Breast epithelium (tissue), 4 donors: ENCODE data around the gene ATP5PF. TPM values are rescaled to one million over a fixed set of nuclear protein-coding genes. Genes with fewer than 3 reads are reported as not detected.
A peak's percentile ranks its signal among the peaks of the same experiment; 100 is the strongest.
"Not testable (repeated sequence)": the region's sequence is repeated elsewhere in the genome, so short reads cannot be mapped to it uniquely, and the experiment has no call there.

Source experiments
- DNase-seq, 2 donors: peaks; one replicate each; pipeline ENCODE4 v3.0.0-alpha.2; 2019; ENCODE audit warnings: low spot score in 2 of 2
- H3K27ac ChIP-seq, 2 donors: fragments of 200-600 bp; sonication (generic) in 1 of 2; one replicate each; pipeline ENCODE4 v1.5.1; 2016 to 2019; ENCODE audit warnings: mild to moderate bottlenecking in 1 of 2
- H3K27me3 ChIP-seq, 2 donors: fragments of 200-600 bp; sonication (generic) in 1 of 2; one replicate each; pipeline versions ENCODE4 v1.5.1 to v1.6.0; 2017 to 2019; ENCODE audit warnings: control low read depth in 1 of 2, mild to moderate bottlenecking in 1 of 2
- H3K36me3 ChIP-seq: fragments of 200-600 bp; one replicate; pipeline ENCODE4 v1.5.1; 2019
- H3K4me1 ChIP-seq, 2 donors: fragments of 200-600 bp; sonication (generic); one replicate each; pipeline ENCODE4 v1.5.1; 2016 to 2019; ENCODE audit warnings: control low read depth in 1 of 2
- H3K4me3 ChIP-seq, 3 donors: fragments of 200-600 bp; sonication (generic); 1 replicate in 2 of 3; 2 replicates in 1 of 3; pipeline ENCODE4 v1.5.1; 2016 to 2019; ENCODE audit warnings: mild to moderate bottlenecking in 3 of 3, moderate library complexity in 2 of 3
- H3K9me3 ChIP-seq, 2 donors: fragments of 200-600 bp; sonication (generic) in 1 of 2; one replicate each; pipeline ENCODE4 v1.5.1; 2016 to 2019; ENCODE audit warnings: control low read depth in 1 of 2
- CTCF ChIP-seq, 3 donors: fragments of 450-650 bp; IDR thresholded peaks; one replicate each; pipeline ENCODE4 v1.5.1; 2016 to 2017; ENCODE audit warnings: antibody characterized with exemption in 3 of 3, mild to moderate bottlenecking in 3 of 3, moderate library complexity in 3 of 3
- POLR2A ChIP-seq: fragments of 450-650 bp; IDR thresholded peaks from one replicate; pipeline ENCODE4 v1.6.1; 2016; ENCODE audit warnings: antibody characterized with exemption, mild to moderate bottlenecking, moderate library complexity
- POLR2AphosphoS5 ChIP-seq, 3 donors: sonication (generic); formaldehyde crosslinking; IDR thresholded peaks; one replicate each; pipeline ENCODE4 v1.6.1; 2017; ENCODE audit warnings: antibody characterized with exemption in 3 of 3
- intact Hi-C: fragments of 100-400 bp; cut with DNase I; formaldehyde crosslinking; loops from one replicate; pipeline ENCODE4 v1.15.1; 2023; ENCODE audit warnings: low total_unique reads
- total RNA-seq, 3 donors: library from RNA; depleted of rRNA; stranded (reverse); fragments of >200 nt; gene quantifications; one replicate each; pipeline ENCODE4 v1.1.0, GENCODE V29; 2016

ATP5PF gene
- 100 to 1,000 TPM in 1 of 3 donors, 10 to 100 TPM in 2; 72.1 to 106 (median 77.3) TPM for total RNA-seq

- Histone ChIP-seq H3K4me3 (peak within 1 kb of the TSS; percentile 68 to 95 (median 94)), H3K27me3 (no peaks in the 10 kb centered on the region), H3K4me1 (peaks cover 5 to 8% of the 10 kb centered on the region in 2 donors), H3K36me3 (no peaks in the 10 kb centered on the region), H3K9me3 (no peaks in the 10 kb centered on the region), H3K27ac (peak within 1 kb of the TSS; percentile 99 to 100)
- peak; percentile 86 to 95 (median 92) for TF ChIP-seq POLR2AphosphoS5 (IDR thresholded peaks at IDR 0.05)
- TF ChIP-seq CTCF (IDR thresholded peaks at IDR 0.05), result peak in 2 of 3 donors; percentile 20 to 32
- TF ChIP-seq POLR2A, result peak; percentile 17
- intact Hi-C loops, result no loop called here
- DNase-seq, result peak; percentile 97
These were observed at the start of gene ATP5PF, which contains the start of gene GABPA for GRCh38 chr21:25734904-25735645. TSS of gene ATP5PF (minus strand) at chr21:25734904. CDS start at chr21:25729794, 5,110 bp downstream. TSS of gene GABPA (plus strand) at chr21:25734972. CDS start at chr21:25741599, 6,627 bp downstream.

GRCh38 chr21:25778126-25778875, 43.6 kb upstream of the ATP5PF start:
- intact Hi-C loops, H3K4me1 ChIP-seq, H3K9me3 ChIP-seq, DNase-seq, H3K27me3 ChIP-seq, H3K27ac ChIP-seq, H3K36me3 ChIP-seq, H3K4me3 ChIP-seq: not testable (repeated sequence)

- no peak for TF ChIP-seq POLR2AphosphoS5 (IDR thresholded peaks at IDR 0.05)
- TF ChIP-seq POLR2A, result no peak
- no peak for TF ChIP-seq CTCF (IDR thresholded peaks at IDR 0.05)
- no peaks in the 10 kb centered on the region for H3K9me3 ChIP-seq
- no peak overlapping the region for H3K27ac ChIP-seq
- H3K4me1 ChIP-seq, result no peaks in the 10 kb centered on the region
- intact Hi-C loops, result no loop called here
- no peaks in the 10 kb centered on the region for H3K27me3 ChIP-seq
- no peaks in the 10 kb centered on the region for H3K36me3 ChIP-seq
- DNase-seq, result no peak
- no peak overlapping the region for H3K4me3 ChIP-seq
These were observed 41.7 kb upstream of the ATP5PF start for GRCh38 chr21:25776440-25776839.

- TF ChIP-seq POLR2AphosphoS5 (IDR thresholded peaks at IDR 0.05), result no peak
- TF ChIP-seq POLR2A, result no peak
- no peak for TF ChIP-seq CTCF (IDR thresholded peaks at IDR 0.05)
These were observed 38.0 kb upstream of the ATP5PF start for GRCh38 chr21:25772686-25773085.

GRCh38 chr21:25767921-25768320, 33.2 kb upstream of the ATP5PF start:
- H3K27ac ChIP-seq, result no peak overlapping the region
- TF ChIP-seq POLR2A (no peak), POLR2AphosphoS5 (IDR thresholded peaks at IDR 0.05) (no peak), CTCF (IDR thresholded peaks at IDR 0.05) (no peak)
- H3K36me3 ChIP-seq, result no peaks in the 10 kb centered on the region

More at GRCh38 chr21:25772686-25773085, 38.0 kb upstream of the ATP5PF start:
- Histone ChIP-seq H3K36me3 (no peaks in the 10 kb centered on the region), H3K4me3 (no peak overlapping the region), H3K27ac (no peak overlapping the region), H3K9me3 (no peaks in the 10 kb centered on the region), H3K4me1 (no peaks in the 10 kb centered on the region), H3K27me3 (no peaks in the 10 kb centered on the region)
- intact Hi-C loops, result no loop called here
- DNase-seq, result no peak

More at GRCh38 chr21:25767921-25768320, 33.2 kb upstream of the ATP5PF start:
- no peaks in the 10 kb centered on the region for H3K9me3 ChIP-seq
- no peaks in the 10 kb centered on the region for H3K4me1 ChIP-seq
- no peaks in the 10 kb centered on the region for H3K27me3 ChIP-seq
- no peak for DNase-seq
- intact Hi-C loops, result no loop called here
- no peak overlapping the region for H3K4me3 ChIP-seq
